ENCODE measurements around the gene ZSWIM5.

GRCh38 chr1:45032837-45033236 is 173.6 kb downstream of the ZSWIM5 start:
- no peak for TF ChIP-seq EZH2 (IDR thresholded peaks at IDR 0.05; ENCODE audit: borderline replicate concordance)
- no peak for TF ChIP-seq CTCF (IDR thresholded peaks at IDR 0.05; ENCODE audit: poor library complexity)

All from hepatocyte (in vitro differentiated cells).